Pancreas (tissue), 10 donors: ENCODE data around the gene GRAMD1A. TPM values are rescaled to one million over a fixed set of nuclear protein-coding genes. Genes with fewer than 3 reads are reported as not detected.

Experiments used
- ATAC-seq, 4 donors: fragments of 200-7000 bp; cut with Tn5 transposase; one replicate each; pipeline versions ENCODE4 v1.8.0 to v1.9.1; 2020; ENCODE audit warnings: mild to moderate bottlenecking in 4 of 4, moderate library complexity in 4 of 4
- DNase-seq, 6 donors: peaks; one replicate each; pipeline ENCODE4 v3.0.0-alpha.2; 2020
- FAIRE-seq: peaks from 2 replicates; lab custom pipeline; 2012; peaks lifted over from hg19 to GRCh38; lab: Jason Lieb, UNC
- H3K27ac ChIP-seq, 4 donors: fragments of 200-600 bp; sonication (generic); 1 replicate in 3 of 4; 2 replicates in 1 of 4; pipeline versions ENCODE4 v1.5.0 to v1.8.0; 2020
- H3K27me3 ChIP-seq, 4 donors: fragments of 200-600 bp; one replicate each; pipeline ENCODE4 v1.8.0; 2021
- H3K36me3 ChIP-seq, 3 donors: fragments of 200-600 bp; sonication (generic) in 1 of 3; one replicate each; pipeline versions ENCODE4 v1.5.0 to v1.8.0; 2020 to 2021
- H3K4me1 ChIP-seq, 3 donors: fragments of 200-600 bp; one replicate each; pipeline ENCODE4 v1.8.0; 2021
- H3K4me3 ChIP-seq, 4 donors: fragments of 200-600 bp; sonication (generic) in 2 of 4; one replicate each; pipeline versions ENCODE4 v1.5.0 to v1.8.0; 2020 to 2021
- H3K9me3 ChIP-seq, 4 donors: fragments of 200-600 bp; one replicate each; pipeline ENCODE4 v1.8.0; 2021
- CTCF ChIP-seq, 4 donors: fragments of 200-600 bp; sonication (generic) in 3 of 4; IDR thresholded peaks; one replicate each; pipeline versions ENCODE4 v1.5.0 to v1.8.0; 2021; ENCODE audit warnings: antibody characterized with exemption in 4 of 4
- WGBS, 2 donors: extraction: QIAGEN DNeasy Blood & Tissue Kit; methylation state at CpG; one replicate each; pipeline ENCODE4 v1.1.7; 2013; 5-methylcytosine and 5-hydroxymethylcytosine counted together
- intact Hi-C, 3 donors: fragments of 100-400 bp; cut with DNase I; formaldehyde crosslinking; loops; one replicate each; pipeline versions ENCODE4 v1.11.1 to v1.14.2; 2022
- polyA plus RNA-seq, 2 donors: library from polyadenylated mRNA; stranded (reverse); fragments of 200-250 nt; gene quantifications; one replicate each; pipeline ENCODE4 v1.2.3, GENCODE V29; 2013
- total RNA-seq, 6 donors: library from RNA; stranded (reverse); fragmentation: NEBNext Ultra II Directional in 4 of 6; extraction: Animal tissue kit (Norgen Biotek cat#: 25700) in 4 of 6; gene quantifications; one replicate each; pipeline versions ENCODE4 v1.2.1 to v1.2.4, GENCODE V29; 2021 to 2023
- donor health status: healthy with polysubstance abuse.
- donor health status: DM: no; HTN: no; CAD: no; lungs with moderate emphysema.
- donor health status: DM: no; HTN: no; CAD: no.
- donor health status: control.
- donor health status: control.
- donor health status: Bipolar disorder and iron deficiency.
- donor health status: DM: yes; HTN: yes; CAD: no.
- donor health status: DM: no; HTN: no; CAD: no.
- donor health status: DM: no; HTN: no; CAD: no.
- donor health status: DM: yes; HTN: yes; CAD: no.

The GRAMD1A gene
- total and polyA plus RNA-seq, 8 donors = 47.3 to 137 (median 87.4) TPM

DNA sequence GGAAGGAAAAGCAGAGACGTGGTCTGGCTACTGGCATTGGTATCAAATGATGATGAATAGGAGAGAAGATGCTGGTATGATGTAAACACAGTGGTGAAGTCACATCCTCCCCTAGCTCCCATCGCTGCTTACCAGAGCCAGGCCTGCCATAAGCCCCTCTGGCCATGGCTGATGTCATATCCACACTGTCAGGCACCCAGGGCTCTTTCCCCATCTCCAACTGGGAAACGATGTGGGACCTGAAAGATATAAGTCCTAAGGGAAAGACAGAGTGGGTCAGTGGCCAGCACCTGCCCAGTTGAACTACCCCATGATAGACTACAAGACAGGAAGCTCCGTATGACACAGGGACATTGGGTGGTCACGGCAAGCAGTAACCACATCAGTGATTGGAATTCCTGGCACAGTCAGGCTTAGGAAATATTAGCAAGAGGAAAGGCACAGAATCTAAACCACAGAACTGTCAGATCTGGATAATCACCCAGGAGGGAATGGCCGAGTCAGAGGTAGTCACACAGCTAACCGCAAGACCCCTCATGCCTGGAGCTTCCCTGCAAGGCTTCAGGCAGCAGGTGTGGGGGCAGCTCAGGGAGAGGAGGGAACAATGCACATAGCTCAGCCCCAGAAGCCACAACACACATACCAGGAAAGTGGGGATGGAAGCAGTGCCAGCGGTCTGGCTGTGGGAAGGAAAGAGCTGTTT is 39.9 kb upstream of the GRAMD1A start:
- no peaks in the 10 kb centered on the region for H3K27me3 ChIP-seq
- TF ChIP-seq CTCF (IDR thresholded peaks at IDR 0.05) = no peak
- FAIRE-seq = no peak

DNA sequence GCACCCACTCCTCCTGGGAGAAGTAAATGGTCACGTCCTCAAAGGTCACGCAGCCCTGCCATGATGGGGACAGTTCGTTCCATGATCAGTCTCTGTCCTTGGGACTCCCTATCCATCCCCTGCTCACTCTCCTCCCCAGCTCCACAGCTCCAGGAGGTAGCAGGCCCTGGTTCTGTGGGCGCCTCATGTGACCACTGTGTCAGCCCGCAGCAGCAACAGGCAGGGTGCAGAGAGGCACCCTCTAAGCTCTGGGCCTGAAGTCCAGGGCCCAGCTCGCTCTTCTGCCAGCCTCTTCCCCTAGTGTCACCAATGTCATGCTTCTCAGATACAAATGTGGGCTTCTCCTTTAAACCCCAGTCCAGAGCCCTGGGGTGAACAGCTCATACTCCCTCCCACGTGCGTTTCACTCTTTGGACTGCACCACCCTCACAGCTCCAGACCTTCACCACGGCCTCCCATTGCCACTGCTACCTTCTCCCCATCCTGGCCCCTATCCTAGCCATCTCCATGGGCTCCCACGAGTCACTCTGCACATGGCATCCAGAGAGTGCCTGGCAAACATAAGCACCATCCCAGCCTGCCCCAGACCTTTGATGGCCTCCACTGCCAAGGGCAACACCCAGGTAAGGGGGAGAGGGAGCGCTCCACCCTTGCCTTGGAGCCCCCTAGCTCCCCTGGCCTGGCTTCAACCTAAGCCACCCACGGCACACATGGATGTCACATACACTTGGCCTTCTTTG is 39.0 kb upstream of the GRAMD1A start:
- no peak overlapping the region for H3K4me3 ChIP-seq
- H3K27me3 ChIP-seq = no peaks in the 10 kb centered on the region
- intact Hi-C loops = loop anchor here in 1 of 3 donors (10.0 kb wide), 1 partner anchor 54 kb away; no protein-coding TSS in a partner anchor
- no peak for TF ChIP-seq CTCF (IDR thresholded peaks at IDR 0.05)
- WGBS, 2 donors = 98 to 99% methylated on average over 12 of the region's 12 CpGs
- H3K36me3 ChIP-seq = peaks cover 5 to 35% (median 20%) of the 10 kb centered on the region in 3 donors
- peaks cover 0 to 13% (median 1%) of the 10 kb centered on the region in 4 donors for H3K9me3 ChIP-seq
- no peak overlapping the region for H3K27ac ChIP-seq
- DNase-seq (no peak), ATAC-seq (no peak), FAIRE-seq (no peak)
- H3K4me1 ChIP-seq = peaks cover 0 to 10% (median 5%) of the 10 kb centered on the region in 3 donors

More for the DNA sequence above, 39.9 kb upstream of the GRAMD1A start:
- Histone ChIP-seq H3K36me3 (peaks cover 5 to 35% (median 20%) of the 10 kb centered on the region in 3 donors), H3K9me3 (peaks cover 0 to 13% (median 1%) of the 10 kb centered on the region in 4 donors), H3K4me1 (peaks cover 0 to 10% (median 5%) of the 10 kb centered on the region in 3 donors), H3K27ac (no peak overlapping the region), H3K4me3 (no peak overlapping the region)
- 97 to 99% methylated on average over 8 of the region's 8 CpGs for WGBS, 2 donors
- intact Hi-C loops = loop anchor here in 1 of 3 donors (10.0 kb wide), 1 partner anchor 55 kb away; no protein-coding TSS in a partner anchor
- no peak for DNase-seq
- no peak for ATAC-seq

DNA sequence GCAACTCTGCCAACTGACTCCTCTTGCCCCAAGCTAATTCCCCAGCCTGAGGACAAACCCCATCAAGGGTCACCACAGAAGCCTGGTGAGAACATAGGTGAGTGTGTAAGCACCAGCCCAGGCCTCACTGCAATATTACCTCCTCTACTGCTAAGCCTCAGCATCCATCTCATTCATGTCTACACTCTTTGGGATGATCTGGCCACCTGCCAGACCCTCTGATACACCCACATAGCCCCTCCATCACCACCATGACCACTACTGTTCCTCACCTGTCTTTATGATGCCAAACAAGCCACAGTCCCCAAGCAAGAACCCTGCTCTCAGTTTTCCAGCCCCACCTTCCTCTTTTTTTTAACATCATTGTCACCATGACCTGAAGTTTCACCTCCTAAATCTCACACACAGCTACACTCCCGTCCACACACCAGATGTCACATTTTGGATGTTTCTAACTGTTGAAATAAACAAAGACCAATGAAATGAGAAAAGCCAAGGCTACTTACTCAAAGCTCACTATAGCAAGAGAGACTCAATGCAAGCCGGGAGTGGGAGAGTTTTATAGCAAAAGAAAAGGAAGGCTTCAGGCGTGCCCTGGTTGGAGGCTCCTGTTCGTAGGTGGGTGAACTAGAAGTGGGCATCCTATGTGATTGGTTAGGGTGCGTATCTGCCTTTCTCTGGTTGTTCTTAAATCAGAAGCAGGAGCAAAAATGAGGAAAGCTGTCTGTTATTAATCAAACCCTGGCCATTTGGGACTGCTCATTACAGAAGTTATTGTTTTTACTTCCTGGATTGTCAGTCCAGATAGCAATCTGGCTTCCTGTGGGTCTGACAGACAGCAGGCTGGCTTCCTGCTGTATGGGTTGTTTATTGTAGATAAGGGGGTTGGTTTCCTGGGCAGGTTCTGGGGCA is 38.1 kb upstream of the GRAMD1A start:
- intact Hi-C loops = loop anchor here in 1 of 3 donors (10.0 kb wide), 1 partner anchor 53 kb away; no protein-coding TSS in a partner anchor
- Histone ChIP-seq H3K4me3 (peak overlapping the region in 1 of 4 donors; percentile 98), H3K9me3 (peaks cover 0 to 13% (median 1%) of the 10 kb centered on the region in 4 donors), H3K27ac (peak overlapping the region in 1 of 4 donors; percentile 0), H3K4me1 (peaks cover 0 to 10% (median 5%) of the 10 kb centered on the region in 3 donors), H3K36me3 (peaks cover 5 to 28% (median 20%) of the 10 kb centered on the region in 3 donors), H3K27me3 (no peaks in the 10 kb centered on the region)
- peak in 1 of 6 donors; percentile 26 for DNase-seq
- WGBS, 2 donors = 75 to 79% methylated on average over 5 of the region's 5 CpGs
- no peak for FAIRE-seq
- ATAC-seq = peak in 3 of 4 donors; percentile 40 to 49 (median 49)
- no peak for TF ChIP-seq CTCF (IDR thresholded peaks at IDR 0.05)

- peaks cover 0 to 8% (median 0%) of the 10 kb centered on the region in 4 donors for H3K9me3 ChIP-seq
- ATAC-seq (peak; percentile 26 to 38 (median 30)), DNase-seq (peak in 1 of 6 donors; percentile 16), FAIRE-seq (no peak)
- peak overlapping the region; percentile 96 to 98 (median 97) for H3K4me3 ChIP-seq
- peak overlapping the region in 3 of 4 donors; percentile 0 to 53 (median 10) for H3K27ac ChIP-seq
- intact Hi-C loops = loop anchor here in 1 of 3 donors (10.0 kb wide), 1 partner anchor 52 kb away; no protein-coding TSS in a partner anchor
- peaks cover 5 to 19% (median 17%) of the 10 kb centered on the region in 3 donors for H3K36me3 ChIP-seq
- no peaks in the 10 kb centered on the region for H3K27me3 ChIP-seq
- peaks cover 0 to 10% (median 5%) of the 10 kb centered on the region in 3 donors for H3K4me1 ChIP-seq
- no peak for TF ChIP-seq CTCF (IDR thresholded peaks at IDR 0.05)
- 30 to 32% methylated on average over 14 of the region's 14 CpGs for WGBS, 2 donors
Observed at GRCh38 chr19:34962687-34963572, 37.2 kb upstream of the GRAMD1A start.
